GM18907 (cell line): ENCODE data around the gene MTHFD1L.
"Not testable (repeated sequence)": the region's sequence is repeated elsewhere in the genome, so short reads cannot be mapped to it uniquely, and the experiment has no call there.

Experiments
- ATAC-seq: cut with Tn5 transposase; IDR thresholded peaks from one replicate; pipeline ENCODE4 v1.9.1; 2021; ENCODE audit warnings: mild to moderate bottlenecking, moderate library complexity; ENCODE audit not compliant: unreplicated experiment

Gene MTHFD1L

DNA sequence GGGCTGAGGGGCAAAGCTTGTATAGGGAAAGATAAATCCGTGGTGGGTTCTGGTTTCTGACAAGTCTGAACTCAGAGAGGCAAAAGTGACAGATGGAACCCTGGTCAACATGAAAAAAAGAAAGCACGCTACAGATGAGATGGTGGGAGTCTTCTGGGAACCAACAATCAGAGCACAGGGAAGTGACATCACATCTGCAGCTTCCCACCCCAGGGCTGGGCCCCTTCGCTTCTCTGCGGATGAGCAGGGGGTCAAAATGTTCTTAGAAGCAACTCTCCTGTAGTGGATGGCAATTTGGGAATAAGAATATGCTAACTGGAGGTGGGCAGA lies 245.0 kb downstream of the MTHFD1L start:
- ATAC-seq = no peak

DNA sequence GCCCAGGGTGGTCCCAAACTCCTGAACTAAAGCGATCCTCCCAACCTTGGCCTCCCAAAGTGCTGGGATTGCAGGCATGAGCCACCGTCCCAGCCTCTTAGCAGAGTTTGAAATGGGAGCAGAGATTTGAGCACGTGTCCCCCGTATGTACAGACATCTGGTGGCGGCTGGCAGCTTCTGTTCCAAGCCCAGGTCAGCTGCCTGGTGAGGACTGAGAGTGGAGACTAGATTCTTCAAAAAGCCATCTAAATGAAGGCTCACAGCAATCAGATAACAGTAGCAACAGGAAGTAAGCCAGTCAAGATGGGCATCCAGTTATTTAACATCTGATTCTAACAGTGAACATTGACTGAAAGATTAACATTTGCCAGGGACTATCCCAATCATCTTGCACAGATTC lies 246.2 kb downstream of the MTHFD1L start:
- no peak for ATAC-seq

GRCh38 chr6:151112130-151112529 lies 246.6 kb downstream of the MTHFD1L start:
- ATAC-seq = no peak

DNA sequence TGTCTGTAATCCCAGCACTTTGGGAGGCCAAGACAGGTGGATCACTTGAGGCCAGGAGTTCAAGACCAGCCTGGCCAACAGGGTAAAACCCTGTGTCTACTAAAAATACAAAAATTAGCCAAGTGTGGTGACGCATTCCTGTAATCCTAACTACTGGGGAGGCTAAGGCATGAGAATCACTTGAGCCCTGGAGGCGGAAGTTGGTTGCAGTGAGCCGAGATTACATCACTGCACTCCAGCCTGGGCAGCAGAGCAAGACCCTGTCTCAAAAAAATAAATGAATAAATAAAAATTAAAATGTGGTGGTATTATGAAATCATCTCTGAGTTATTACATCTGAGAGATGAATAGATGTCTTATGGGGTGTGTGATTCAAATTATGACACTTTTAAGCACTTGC lies 247.4 kb downstream of the MTHFD1L start:
- not testable (repeated sequence) for ATAC-seq

- ATAC-seq = no peak
These were observed 248.1 kb downstream of the MTHFD1L start for GRCh38 chr6:151113641-151114040.

DNA sequence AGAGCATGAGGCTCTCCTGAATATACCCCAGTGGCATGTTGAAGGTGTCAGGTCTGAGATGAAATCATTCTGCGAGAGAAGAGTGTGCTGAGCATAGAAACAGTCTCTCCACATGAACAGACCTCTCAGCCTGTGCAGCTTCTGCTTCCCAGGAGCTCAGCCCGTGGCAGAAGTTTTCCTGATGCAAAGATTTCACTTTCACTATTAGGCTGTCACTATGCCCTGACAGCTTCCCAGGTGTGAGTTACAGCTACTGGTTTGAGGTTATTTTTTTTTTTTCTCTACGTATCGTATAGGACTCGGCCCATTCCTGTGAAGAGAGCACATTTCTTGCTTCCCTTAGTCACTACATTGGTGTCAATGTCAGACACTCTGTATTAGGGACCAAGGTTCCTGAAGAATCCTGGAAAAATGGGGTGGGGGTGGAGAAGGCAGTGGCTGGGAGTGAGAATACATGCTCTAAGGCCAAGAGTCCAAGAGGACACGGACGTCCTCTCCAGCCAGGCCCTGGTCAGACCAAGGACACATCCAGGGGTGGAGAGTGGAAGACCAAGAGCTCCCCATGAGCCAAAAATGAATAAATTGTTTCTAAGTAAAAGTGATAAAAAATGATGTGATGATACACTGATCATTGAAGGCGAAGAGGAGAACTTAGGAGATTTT lies 253.1 kb downstream of the MTHFD1L start:
- ATAC-seq = no peak

DNA sequence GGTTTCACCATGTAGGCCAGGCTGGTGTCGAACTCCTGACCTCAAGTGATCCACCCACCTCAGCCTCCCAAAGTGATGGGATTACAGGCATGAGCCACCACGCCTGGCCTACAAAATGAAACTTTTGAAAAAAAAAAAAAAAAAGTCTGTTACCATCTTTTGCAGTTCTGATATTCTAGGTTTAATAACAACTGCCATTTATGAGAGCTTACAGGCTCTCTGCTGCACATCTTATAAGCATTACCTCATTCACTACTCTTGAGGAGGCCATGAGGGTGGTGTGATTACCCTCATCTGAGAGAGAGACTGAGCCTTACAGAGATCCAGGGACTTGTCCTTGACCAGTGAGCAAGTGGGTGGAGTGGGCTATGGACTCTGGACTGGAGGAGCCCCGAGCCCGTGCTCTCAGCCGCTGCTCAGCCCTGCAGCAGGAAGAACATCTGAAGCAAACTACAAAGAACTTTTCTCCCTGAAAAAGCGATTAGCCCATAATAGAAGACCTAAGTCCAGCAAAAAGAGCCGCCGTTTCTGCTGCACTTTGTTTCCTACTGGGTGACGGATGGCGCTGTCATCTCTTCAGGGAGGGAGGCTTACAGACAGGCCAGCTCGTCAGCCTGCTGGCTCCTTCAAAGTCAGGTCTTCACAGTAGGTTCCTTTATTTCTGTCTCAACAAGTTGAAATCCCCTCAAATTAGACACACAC lies 254.5 kb downstream of the MTHFD1L start:
- ATAC-seq = no peak

DNA sequence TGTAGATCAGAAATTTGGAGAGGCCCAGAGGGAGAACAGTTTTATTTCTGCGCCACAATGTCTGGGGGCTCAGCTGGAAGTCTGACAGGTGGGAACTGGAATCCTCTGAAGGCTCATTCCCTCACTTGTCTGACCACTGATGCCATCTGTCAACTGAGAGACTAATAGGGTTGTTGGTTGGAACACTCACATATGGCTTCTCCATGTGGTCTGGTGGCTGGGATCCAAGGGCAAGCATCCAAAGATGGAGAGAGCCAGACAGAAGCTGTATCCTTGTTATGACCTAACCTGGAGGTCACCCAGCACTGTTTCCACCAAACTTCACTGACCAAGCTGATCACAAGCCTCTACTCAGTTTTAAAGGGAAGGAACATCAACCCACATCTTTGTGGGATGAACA lies 256.4 kb downstream of the MTHFD1L start:
- ATAC-seq = no peak

- not testable (repeated sequence) for ATAC-seq
These were observed 258.1 kb downstream of the MTHFD1L start for GRCh38 chr6:151123641-151124040.

GRCh38 chr6:151125242-151125641 lies 259.7 kb downstream of the MTHFD1L start:
- ATAC-seq = not testable (repeated sequence)

DNA sequence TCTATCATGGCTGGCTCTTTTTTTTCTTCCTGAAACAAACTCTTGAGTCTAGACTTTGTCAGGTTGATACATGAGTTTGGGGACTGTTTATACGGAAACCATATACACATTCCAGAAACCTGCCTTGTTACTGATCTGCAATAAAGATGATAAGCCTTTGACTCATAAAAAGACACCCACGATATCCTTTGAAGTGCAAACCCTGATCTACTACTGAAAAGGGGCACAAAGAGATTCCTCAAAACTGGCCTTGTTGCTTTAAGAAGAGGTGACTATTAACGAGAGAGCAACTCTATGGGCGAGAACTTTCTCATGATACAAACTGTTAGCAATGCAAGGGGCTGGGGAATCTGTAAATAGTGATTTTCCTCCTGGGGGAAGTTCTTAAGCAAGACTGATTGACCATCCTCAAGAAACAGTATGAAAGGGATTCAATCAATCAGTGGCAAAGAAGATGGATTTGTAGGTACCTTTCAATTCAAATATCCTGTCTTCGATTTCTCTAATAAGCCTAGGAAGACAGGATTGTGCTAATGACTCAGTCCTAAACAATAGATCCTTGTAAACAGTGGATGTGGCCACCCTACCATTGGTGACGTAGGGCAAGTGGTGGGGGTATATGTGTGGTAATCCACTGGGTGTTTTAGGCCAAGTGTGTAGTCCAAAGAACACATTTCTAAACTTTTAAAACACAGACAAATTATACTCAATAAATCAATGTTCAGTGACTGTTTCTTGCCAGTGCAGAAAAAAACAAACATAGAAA lies 260.3 kb downstream of the MTHFD1L start:
- not testable (repeated sequence) for ATAC-seq

- not testable (repeated sequence) for ATAC-seq
These were observed 260.9 kb downstream of the MTHFD1L start for GRCh38 chr6:151126417-151126724.

DNA sequence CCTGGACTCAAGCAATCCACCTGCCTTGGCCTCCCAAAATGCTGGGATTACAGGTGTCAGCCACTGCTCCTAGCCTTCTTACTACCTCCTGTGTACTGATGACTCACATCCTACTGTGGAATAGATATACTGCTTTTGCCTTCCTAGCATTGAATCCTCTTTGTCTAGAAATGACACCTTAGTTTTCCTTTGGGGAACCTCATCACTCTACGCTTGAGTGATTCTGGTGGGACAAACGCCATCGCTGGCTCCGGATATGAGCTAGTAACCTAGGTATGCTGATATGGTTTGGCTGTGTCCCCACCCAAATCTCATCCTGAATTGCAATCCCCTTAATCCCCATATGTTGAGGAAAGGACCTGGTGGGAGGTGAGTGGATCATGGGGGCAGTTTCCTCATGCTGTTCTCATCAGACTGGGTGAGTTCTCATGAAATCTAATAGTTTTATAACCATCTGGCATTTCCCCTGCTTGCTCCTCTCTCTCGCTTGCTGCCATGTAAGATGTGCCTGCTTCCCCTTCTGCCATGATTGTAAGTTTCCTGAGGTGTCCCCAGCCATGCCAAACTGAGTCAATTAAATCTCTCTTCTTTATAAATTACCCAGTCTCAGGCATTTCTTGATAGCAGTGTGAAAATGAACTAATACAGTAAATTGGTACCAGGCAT lies 261.8 kb downstream of the MTHFD1L start:
- ATAC-seq = not testable (repeated sequence)

GRCh38 chr6:151128763-151129370 lies 263.4 kb downstream of the MTHFD1L start:
- ATAC-seq = no peak

DNA sequence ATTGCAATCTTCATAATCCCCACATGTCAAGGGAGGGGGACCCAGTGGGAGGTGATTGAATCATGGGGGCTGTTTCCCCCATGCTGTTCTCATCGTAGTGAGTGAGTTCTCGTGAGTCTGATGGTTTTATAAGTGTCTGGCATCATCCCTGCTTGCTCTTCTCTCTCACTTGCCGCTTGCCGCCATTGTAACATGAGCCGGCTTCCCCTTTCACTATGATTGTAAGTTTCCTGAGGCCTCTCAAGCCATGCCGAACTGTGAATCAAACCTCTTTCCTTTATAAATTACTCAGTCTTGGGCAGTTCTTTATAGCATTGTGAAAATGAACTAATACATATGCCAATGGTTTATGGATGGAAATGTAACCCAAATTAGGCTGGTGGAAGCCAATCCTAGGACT lies 264.8 kb downstream of the MTHFD1L start:
- ATAC-seq = no peak

- no peak for ATAC-seq
These were observed 266.0 kb downstream of the MTHFD1L start for GRCh38 chr6:151131324-151132007.

DNA sequence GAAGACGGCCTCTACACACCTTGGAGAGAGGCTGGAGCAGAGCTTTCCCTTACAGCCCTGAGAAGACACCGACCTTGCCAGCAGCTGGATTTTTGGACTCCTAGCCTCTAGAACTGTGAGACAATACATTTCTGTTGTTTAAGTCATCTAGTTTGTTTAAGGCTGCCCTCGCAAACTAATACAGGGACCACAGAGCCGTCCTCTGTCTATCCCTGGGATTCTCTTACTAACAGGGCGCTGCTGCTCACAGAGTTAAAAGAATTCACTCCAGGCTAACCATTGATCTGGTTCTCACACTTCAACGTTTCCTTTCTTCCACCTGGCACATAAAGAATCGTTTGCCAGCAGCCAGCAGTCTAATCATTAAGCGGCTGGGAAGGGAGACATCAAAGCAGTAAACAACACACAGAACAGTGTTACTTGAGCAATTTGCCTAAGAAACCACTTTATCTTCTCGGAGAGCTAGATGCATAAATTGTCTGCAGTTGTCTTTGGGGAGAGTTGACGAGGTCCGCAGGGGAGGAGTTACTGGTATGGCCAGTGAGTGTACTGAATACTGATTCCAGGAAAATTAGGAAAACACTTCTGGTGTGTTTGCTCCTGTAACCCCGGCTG lies 270.7 kb downstream of the MTHFD1L start:
- ATAC-seq = no peak

GRCh38 chr6:151137542-151137941 lies 272.0 kb downstream of the MTHFD1L start:
- ATAC-seq = no peak

- no peak for ATAC-seq
These were observed 274.0 kb downstream of the MTHFD1L start for GRCh38 chr6:151139524-151139923.

DNA sequence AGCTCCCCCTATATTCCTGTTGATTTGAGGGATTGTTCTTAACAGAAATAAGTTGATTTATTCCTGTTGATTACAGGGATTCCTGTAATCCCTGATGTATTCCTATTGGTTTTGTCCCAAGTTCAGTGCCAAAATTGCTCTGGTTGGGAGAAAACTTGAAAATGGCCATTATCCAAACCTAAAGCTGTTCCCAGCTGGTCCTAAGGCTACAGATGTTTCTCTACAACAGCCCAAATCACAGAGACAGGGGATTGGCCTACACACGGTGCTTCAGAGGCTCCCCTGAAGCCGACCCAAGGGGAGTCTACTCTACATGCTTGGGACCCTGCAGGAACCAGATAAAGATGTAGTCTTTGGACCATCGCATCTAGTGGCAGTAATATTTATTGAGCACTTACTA lies 275.3 kb downstream of the MTHFD1L start:
- ATAC-seq = no peak
